Measurements from ENCODE around the gene BTBD9. TPM values are rescaled to one million over a fixed set of nuclear protein-coding genes. Genes with fewer than 3 reads are reported as not detected.

The BTBD9 gene
- total RNA-seq, 1 donor from 2014 or later, result 10.3 TPM

DNA sequence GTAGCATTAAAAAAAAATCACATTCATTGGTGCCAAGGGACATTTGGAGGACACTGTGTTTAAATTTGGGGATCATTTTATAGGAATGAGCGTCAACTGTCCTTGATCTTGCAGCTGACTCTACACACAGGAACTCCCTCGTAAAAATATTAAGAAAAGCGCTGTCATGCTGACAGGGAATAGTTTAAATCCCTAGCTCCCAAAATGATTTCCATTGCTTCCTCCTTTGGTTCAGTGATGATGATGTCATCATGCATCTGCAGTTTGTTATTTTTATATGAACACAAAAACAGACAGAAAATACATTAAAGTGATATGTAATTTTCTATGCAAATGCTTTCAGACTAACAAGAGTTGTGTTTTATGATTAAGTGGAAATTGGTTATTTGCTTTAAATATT, 275.6 kb downstream of the BTBD9 start:
- TF ChIP-seq, protein P1, sequence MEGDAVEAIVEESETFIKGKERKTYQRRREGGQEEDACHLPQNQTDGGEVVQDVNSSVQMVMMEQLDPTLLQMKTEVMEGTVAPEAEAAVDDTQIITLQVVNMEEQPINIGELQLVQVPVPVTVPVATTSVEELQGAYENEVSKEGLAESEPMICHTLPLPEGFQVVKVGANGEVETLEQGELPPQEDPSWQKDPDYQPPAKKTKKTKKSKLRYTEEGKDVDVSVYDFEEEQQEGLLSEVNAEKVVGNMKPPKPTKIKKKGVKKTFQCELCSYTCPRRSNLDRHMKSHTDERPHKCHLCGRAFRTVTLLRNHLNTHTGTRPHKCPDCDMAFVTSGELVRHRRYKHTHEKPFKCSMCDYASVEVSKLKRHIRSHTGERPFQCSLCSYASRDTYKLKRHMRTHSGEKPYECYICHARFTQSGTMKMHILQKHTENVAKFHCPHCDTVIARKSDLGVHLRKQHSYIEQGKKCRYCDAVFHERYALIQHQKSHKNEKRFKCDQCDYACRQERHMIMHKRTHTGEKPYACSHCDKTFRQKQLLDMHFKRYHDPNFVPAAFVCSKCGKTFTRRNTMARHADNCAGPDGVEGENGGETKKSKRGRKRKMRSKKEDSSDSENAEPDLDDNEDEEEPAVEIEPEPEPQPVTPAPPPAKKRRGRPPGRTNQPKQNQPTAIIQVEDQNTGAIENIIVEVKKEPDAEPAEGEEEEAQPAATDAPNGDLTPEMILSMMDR (IDR thresholded peaks at IDR 0.05; ENCODE audit: unreplicated experiment), result no peak
- Mint-ChIP-seq H3K27me3 (ENCODE audit: unreplicated experiment) (no peaks in the 10 kb centered on the region), H3K4me3 (ENCODE audit: unreplicated experiment) (no peak overlapping the region), H3K4me1 (ENCODE audit: unreplicated experiment) (peaks cover 4% of the 10 kb centered on the region), H3K27ac (ENCODE audit: unreplicated experiment) (no peak overlapping the region), H3K9me3 (ENCODE audit: unreplicated experiment) (no peaks in the 10 kb centered on the region), H3K36me3 (ENCODE audit: low read depth, unreplicated experiment) (no peaks in the 10 kb centered on the region)
- no peak for DNase-seq (ENCODE audit: low spot score)

DNA sequence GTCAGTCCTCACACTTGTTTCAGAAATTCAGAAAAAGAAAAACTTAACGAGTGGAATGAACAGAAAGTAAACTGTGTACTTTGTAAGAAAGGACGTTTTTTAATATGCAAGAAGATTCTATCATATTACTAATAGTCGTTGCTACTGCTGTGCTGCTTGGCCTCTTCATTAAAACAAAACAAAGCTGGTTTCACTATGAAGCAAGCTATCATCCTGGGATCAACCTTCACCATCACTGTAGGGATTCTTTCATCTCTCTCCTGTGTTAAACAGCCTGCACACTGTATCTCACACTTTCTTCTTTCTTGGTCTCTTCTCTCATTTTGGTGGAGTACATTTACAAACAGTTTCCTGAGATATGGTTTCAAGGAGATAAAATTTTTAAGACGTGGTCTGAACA, 284.2 kb downstream of the BTBD9 start:
- no peak overlapping the region for H3K4me3 Mint-ChIP-seq (ENCODE audit: unreplicated experiment)
- DNase-seq (ENCODE audit: low spot score), result no peak
- H3K4me1 Mint-ChIP-seq (ENCODE audit: unreplicated experiment), result peaks cover 16% of the 10 kb centered on the region
- no peaks in the 10 kb centered on the region for H3K9me3 Mint-ChIP-seq (ENCODE audit: unreplicated experiment)
- H3K36me3 Mint-ChIP-seq (ENCODE audit: low read depth, unreplicated experiment), result no peaks in the 10 kb centered on the region
- H3K27me3 Mint-ChIP-seq (ENCODE audit: unreplicated experiment), result no peaks in the 10 kb centered on the region
- TF ChIP-seq, protein P1 (IDR thresholded peaks at IDR 0.05; ENCODE audit: unreplicated experiment), result no peak
- H3K27ac Mint-ChIP-seq (ENCODE audit: unreplicated experiment), result no peak overlapping the region

DNA sequence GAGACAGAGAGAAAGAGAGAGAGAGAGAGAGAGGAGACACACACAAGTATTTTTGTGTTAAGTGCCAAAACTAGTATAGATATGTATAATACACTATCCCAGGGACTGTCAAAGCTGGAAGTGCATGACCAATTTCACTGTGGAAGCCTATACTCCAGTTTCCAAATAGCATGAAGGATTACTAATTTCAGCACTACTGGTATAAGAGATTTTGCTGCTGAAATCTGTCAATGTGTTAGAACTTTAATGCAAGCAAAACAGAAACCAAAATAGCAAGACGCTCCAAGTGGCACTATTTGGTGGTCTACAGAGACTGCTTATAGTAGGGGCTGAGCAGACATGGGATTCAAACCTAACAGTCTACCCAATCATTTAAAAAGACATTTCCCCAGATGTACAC, 284.8 kb downstream of the BTBD9 start:
- Mint-ChIP-seq H3K4me1 (ENCODE audit: unreplicated experiment) (peaks cover 16% of the 10 kb centered on the region), H3K27ac (ENCODE audit: unreplicated experiment) (no peak overlapping the region), H3K4me3 (ENCODE audit: unreplicated experiment) (no peak overlapping the region), H3K9me3 (ENCODE audit: unreplicated experiment) (no peaks in the 10 kb centered on the region), H3K36me3 (ENCODE audit: low read depth, unreplicated experiment) (no peaks in the 10 kb centered on the region), H3K27me3 (ENCODE audit: unreplicated experiment) (no peaks in the 10 kb centered on the region)
- no peak for DNase-seq (ENCODE audit: low spot score)
- TF ChIP-seq, protein P1 (IDR thresholded peaks at IDR 0.05; ENCODE audit: unreplicated experiment), result no peak

DNA sequence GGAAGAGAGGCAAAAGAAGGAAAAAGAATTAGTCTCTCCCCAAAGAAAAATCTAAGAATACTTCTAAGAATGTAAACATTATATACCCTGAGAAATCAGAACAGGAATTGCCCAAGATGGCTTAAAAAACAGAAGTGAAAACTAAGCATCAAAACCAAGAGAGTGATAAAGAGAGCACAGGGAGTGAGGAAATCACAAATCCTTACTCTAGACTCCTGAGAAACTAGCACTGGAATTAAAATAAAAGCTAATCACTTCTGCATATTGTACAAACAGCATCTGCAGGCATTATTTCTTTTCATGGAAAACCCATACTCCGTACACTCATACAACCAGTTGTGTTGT, 285.7 kb downstream of the BTBD9 start:
- no peaks in the 10 kb centered on the region for H3K27me3 Mint-ChIP-seq (ENCODE audit: unreplicated experiment)
- no peaks in the 10 kb centered on the region for H3K36me3 Mint-ChIP-seq (ENCODE audit: low read depth, unreplicated experiment)
- TF ChIP-seq, protein P1 (IDR thresholded peaks at IDR 0.05; ENCODE audit: unreplicated experiment), result no peak
- peaks cover 11% of the 10 kb centered on the region for H3K4me1 Mint-ChIP-seq (ENCODE audit: unreplicated experiment)
- H3K27ac Mint-ChIP-seq (ENCODE audit: unreplicated experiment), result no peak overlapping the region
- no peak overlapping the region for H3K4me3 Mint-ChIP-seq (ENCODE audit: unreplicated experiment)
- no peak for DNase-seq (ENCODE audit: low spot score)
- no peaks in the 10 kb centered on the region for H3K9me3 Mint-ChIP-seq (ENCODE audit: unreplicated experiment)

DNA sequence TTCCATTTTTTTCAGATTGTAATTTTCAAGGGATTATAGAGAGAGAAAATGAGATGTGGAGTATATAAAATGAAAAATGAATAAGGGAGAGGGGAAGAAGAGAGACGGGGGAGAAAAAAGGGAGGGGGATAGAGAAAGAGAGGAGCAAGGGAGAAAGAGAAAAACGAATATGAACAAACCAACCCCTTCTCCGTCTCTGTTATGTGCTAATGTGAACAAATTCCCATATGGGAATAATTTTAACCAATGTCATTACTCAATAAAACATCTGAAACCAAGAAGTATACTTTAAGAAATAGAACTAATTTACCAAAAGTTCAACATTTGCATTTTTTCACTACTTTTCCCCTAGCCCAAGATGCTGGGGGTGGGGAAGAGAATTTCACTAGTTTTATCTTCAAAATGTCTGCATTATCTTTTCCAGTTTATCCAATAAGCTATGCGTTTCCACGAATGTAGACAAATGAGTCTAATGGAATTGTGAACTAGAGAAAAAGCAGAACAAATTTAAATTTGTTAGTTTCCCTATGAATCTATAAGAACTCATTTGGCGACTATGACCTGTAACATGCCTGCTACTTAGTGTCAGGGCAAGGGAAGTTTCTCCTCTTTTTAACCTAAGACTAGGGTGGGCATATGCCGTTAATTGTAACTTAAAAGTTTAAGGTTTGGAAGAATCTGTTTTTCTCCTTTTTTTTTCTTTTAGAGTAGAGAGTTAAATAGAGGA, 286.3 kb downstream of the BTBD9 start:
- Mint-ChIP-seq H3K27ac (ENCODE audit: unreplicated experiment) (no peak overlapping the region), H3K4me3 (ENCODE audit: unreplicated experiment) (no peak overlapping the region), H3K27me3 (ENCODE audit: unreplicated experiment) (no peaks in the 10 kb centered on the region), H3K4me1 (ENCODE audit: unreplicated experiment) (peaks cover 11% of the 10 kb centered on the region), H3K9me3 (ENCODE audit: unreplicated experiment) (no peaks in the 10 kb centered on the region), H3K36me3 (ENCODE audit: low read depth, unreplicated experiment) (no peaks in the 10 kb centered on the region)
- DNase-seq (ENCODE audit: low spot score), result no peak
- TF ChIP-seq, protein P1 (IDR thresholded peaks at IDR 0.05; ENCODE audit: unreplicated experiment), result no peak

All from endothelial cell (in vitro differentiated cells).